GM20000 (cell line): Measurements from ENCODE around the gene PTGFRN.
"Not testable (repeated sequence)": the region's sequence is repeated elsewhere in the genome, so short reads cannot be mapped to it uniquely, and the experiment has no call there.

ENCODE experiments used
- DNase-seq: peaks from one replicate; pipeline ENCODE4 v3.0.0; 2012; ENCODE audit warnings: low spot score
- CTCF ChIP-seq: IDR thresholded peaks from 2 replicates; pipeline ENCODE4 v1.5.1; 2012; ENCODE audit warnings: mild to moderate bottlenecking, control low read depth; ENCODE audit errors: extremely low read depth, missing control alignments

Gene PTGFRN

GRCh38 chr1:116968724-116969123 is 59.0 kb downstream of the PTGFRN start:
- no peak for TF ChIP-seq CTCF
- DNase-seq: no peak

- no peak for TF ChIP-seq CTCF
- DNase-seq: no peak
Observed at GRCh38 chr1:116971258-116971860, 61.6 kb downstream of the PTGFRN start.

GRCh38 chr1:116971965-116972673 is 62.4 kb downstream of the PTGFRN start:
- DNase-seq: no peak
- TF ChIP-seq CTCF: no peak

DNA sequence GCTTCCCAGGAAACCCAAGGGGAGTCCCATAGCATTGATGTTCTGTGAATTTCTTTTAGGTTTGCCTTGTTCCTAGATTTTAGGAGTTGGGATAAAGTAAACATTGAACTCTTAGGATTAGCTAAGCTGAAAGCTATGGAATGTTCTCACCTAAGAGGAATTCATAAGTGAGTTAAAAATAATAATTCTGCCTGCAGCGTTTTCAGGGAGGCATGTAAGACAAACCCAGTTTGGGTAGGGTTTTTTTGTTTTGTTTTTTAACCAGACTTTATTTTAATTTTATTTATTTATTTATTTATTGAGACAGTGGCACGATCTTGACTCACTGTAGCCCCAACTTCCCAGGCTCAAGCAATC is 62.9 kb downstream of the PTGFRN start:
- DNase-seq: no peak
- no peak for TF ChIP-seq CTCF

DNA sequence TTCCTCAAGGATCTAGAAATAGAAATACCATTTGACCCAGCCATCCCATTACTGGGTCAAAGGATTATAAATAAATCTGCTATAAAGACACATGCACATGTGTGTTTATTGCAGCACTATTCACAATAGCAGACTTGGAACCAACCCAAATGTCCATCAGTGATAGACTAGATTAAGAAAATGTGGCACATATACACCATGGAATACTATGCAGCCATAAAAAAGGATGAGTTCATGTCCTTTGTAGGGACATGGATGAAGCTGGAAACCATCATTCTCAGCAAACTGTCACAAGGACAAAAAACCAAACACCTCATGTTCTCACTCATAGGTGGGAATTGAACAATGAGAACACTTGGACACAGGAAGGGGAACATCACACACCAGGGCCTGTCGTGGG is 70.6 kb downstream of the PTGFRN start:
- DNase-seq: not testable (repeated sequence)

DNA sequence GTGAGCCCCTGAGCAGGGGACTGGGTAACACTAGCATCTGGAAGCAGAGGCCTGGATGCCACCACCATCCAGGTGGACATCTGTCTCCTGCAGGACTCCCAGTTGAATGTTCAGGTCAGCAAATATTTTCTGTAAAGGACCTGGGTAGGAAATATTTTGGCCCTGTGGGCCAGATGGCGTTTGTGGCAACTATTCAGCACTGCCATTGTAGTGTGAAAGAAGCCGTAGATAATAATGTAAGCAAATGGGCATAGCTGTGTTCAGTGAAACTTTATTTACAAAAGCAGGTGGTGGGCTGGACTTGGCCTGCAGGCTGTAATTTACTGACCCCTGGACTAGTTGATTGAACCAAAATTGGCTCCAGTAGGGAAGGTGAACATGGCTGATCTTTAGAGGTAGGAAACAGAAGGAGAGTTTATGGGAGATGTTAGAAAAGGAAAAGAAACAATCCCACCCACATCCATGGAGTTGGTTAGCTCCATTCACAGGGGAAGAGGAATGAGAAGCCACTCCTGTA is 71.9 kb downstream of the PTGFRN start:
- DNase-seq: no peak
- no peak for TF ChIP-seq CTCF

DNA sequence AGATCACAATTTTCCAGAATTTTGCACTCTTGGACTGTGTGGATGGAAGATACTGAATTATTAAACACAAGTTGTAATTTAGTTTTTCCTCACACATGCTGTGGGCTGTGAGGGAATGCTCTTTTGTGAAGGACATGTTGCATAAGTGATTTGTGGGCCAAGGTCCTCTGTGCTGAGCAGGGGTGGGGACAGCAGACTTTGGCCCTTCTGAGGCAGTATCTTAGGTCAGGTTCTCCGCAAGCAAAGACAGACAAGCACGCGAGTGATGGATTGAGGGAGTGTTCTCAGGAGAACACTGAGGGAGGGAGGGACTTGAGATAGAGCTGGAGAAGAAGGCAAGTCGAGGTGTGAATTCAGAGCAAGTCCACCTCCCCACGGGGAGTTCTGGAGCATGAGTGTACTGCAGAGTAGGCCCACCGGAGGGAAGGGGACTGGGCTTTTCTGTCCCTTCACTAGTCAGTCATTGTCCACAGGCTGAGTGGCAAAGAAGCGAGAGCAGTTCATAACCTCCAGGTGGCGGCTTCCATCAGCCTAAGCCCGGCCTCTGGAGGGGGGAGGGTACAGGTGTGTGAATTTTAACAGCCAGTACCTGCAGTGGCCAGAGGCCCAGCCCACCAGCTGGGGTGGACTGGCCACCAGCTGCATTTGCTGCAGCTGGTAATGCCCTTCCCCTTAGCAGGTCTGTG is 72.7 kb downstream of the PTGFRN start:
- TF ChIP-seq CTCF: no peak
- DNase-seq: no peak

GRCh38 chr1:116983112-116983511 is 73.4 kb downstream of the PTGFRN start:
- no peak for TF ChIP-seq CTCF
- DNase-seq: no peak
